GM12801 (cell line): ENCODE data around the gene LRP10.

Experiments
- CTCF ChIP-seq: IDR thresholded peaks from one replicate; pipeline ENCODE4 v1.5.1; 2011; ENCODE audit warnings: control low read depth; ENCODE audit not compliant: insufficient read length; ENCODE audit errors: extremely low read depth

Gene LRP10

GRCh38 chr14:22882064-22882463 is 10.5 kb downstream of the LRP10 start:
- TF ChIP-seq CTCF, result no peak

- TF ChIP-seq CTCF, result no peak
Observed at GRCh38 chr14:22882529-22883172, 11.1 kb downstream of the LRP10 start.

GRCh38 chr14:22883173-22883976 is 11.8 kb downstream of the LRP10 start, which contains the start of gene REM2:
Gene REM2 (plus strand): TSS chr14:22883222. CDS start chr14:22883288, 66 bp downstream.
- TF ChIP-seq CTCF, result no peak

- no peak for TF ChIP-seq CTCF
Observed at GRCh38 chr14:22884076-22884737, 12.7 kb downstream of the LRP10 start.

- no peak for TF ChIP-seq CTCF
Observed at GRCh38 chr14:22884738-22885523, 13.4 kb downstream of the LRP10 start.

GRCh38 chr14:22885975-22886374 is 14.4 kb downstream of the LRP10 start:
- TF ChIP-seq CTCF, result no peak
